ENCODE data around the gene IL22.
A peak's percentile ranks its signal among the peaks of the same experiment; 100 is the strongest.
"Not testable (repeated sequence)": the region's sequence is repeated elsewhere in the genome, so short reads cannot be mapped to it uniquely, and the experiment has no call there.

IL22 gene

DNA sequence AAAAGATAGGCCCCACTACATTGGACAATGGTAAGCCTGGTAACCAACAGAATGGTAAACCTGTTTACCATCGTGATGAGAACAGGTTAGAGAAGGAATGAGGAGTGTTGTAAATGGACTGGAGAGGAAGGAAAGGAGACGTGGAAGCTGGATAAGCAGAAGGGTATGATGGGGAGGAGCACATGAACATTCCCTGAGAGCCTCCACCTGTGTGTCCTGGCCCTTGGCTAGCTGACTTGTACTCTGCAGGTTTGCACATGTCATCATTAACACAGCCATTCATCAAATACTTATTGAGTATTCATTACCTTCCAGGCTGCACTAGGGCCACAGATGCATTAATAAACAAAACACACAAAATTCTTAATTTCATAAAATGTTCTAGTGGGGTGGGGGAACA, 23.4 kb downstream of the IL22 start:
- no peak for DNase-seq (ENCODE audit: low read depth)

DNA sequence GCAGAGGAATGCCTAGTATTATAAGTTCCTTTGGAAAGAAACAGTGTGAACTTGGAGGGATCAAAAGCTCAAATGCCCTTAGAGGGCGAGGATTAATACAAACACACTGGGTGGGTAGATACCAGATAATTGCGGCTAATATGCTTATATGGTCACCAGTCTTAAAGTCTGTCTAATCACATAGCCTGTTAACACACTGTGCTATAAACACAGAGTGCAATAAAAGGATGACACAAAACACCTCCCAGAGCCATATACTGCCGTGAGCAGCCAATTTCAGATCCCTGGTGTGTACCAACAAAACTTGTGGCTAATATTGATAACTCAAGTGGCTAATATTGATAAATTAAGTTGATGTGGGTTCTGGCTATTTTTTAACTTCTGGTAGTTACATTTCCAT, 26.0 kb downstream of the IL22 start:
- DNase-seq (ENCODE audit: low read depth) = no peak

- DNase-seq (ENCODE audit: low read depth) = no peak
These were observed 27.6 kb downstream of the IL22 start, which contains the start of gene IL26 for GRCh38 chr12:68225576-68226476. Gene IL26, minus strand, starts transcription at chr12:68225810. Its CDS starts 54 bp downstream, at chr12:68225756.

- peak; percentile 86 for DNase-seq (ENCODE audit: low read depth)
These were observed 28.7 kb downstream of the IL22 start for GRCh38 chr12:68224613-68225285.

DNA sequence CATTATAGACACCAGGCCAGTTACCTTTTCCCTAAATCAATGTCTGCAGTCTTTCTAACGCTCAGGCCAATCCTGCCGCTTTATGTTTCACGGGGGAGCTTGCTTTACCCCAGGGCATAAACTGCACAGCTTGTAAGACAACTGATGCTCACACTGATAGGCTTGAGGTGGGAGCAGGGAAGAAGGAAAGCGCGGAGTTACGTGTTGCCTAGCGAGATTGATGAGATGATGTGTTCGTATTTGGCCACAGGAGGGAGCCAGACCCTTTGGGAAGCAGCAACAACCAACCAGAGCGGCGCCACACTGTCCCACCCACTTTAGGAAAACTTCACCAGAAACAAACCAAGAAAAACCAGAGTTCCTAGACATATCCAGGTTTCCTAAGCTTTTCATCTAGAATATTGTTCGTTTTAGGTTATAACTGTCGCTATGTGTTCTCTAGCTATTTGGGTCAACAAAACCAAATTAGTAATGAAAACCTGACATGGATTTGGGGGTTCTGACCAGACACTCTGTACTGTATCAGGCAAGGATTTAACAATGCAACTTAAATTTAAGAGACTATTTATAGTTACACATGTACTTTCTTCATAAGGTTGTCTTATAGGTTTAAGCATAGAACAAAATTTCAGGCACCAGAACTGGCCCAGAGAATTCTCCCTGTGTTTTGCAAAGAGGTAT, 30.2 kb downstream of the IL22 start:
- DNase-seq (ENCODE audit: low read depth) = peak; percentile 87

- no peak for DNase-seq (ENCODE audit: low read depth)
These were observed 31.1 kb downstream of the IL22 start for GRCh38 chr12:68222326-68222725.

DNA sequence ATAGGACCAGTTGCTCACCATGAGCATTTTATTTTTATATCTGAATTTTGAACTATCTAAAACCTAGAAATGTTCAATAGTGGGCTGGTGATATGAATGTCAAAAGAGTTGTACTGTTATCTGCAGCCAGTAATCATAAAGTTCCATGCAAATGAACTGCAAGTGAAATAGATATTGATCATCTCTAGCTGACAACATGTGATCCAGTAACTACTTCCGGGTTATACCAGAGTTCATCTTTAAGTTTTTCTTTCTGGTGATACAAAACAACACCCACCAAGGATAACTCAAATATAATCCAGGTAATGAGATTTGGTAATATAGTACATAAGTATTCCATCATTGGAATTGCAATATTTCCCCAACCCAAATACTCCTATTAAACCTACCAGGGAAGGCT, 31.9 kb downstream of the IL22 start:
- DNase-seq (ENCODE audit: low read depth) = no peak

DNA sequence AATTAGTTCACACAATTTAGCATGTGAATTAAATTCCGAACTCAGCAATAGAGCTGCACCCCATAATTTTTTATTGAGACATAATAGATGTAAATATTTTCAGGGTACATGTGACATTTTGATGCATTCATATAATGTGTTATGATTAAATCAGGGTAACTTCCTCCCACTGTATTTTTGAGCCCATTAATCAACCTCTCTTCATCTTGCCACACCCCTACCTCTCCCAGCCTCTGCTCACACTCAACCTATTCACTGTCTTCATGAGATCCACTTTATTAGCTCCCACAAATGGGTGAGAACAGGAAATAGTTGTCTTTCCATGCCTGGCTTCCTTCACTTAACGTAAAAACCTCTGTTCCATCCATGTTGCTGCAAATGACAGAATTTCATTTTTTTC, 42.5 kb downstream of the IL22 start:
- no peak for DNase-seq (ENCODE audit: low read depth)

DNA sequence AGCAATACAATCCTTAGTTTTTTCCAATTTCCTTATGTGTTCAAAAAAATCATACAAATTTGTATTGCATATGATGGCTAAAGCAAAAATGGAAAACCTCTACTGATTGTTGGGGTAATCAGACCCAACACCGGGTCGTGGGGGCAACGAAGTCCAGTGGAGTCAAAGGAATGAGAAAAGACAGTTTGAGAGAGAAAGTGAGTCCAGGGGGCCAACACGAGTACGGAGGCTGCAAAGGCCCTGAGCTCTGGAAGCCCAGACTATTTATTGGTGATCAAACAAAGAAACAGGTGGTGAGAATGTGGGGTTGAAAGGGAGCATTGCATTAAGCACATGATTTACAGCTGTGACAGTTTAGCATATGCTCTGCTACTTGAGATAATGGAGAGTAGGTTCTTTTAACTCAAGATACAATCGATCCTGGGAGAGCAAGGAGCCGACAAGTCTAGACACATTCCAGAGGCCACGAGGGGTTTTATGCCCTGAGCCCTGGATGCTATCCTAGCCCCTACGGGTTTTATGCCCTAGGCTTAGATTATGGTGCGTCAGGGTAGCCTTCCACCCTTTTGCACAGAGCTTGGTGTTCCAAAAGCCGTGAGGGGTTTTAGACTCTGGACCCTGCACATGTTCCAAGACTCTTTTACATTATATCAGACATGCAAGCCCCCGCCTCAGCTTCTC, 44.2 kb downstream of the IL22 start:
- DNase-seq (ENCODE audit: low read depth) = not testable (repeated sequence)

DNA sequence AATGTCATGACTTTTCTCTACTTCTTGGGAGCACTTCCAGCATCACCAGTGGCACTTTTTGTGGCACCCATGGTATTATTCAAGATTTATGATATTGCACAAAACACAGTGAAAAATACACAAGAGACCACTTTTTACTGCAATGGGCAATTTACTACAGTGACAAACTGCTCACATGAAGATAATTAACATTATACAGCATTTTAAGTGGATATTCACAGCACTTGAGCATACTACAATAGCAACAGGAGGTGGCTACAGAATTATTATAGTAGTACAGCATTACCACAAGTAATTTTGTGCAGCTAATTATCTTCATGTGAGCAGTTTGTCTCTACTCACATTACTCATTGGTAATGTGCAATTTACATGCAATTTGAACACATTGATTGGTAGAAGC, 46.1 kb downstream of the IL22 start:
- DNase-seq (ENCODE audit: low read depth) = no peak

GRCh38 chr12:68206446-68206845, 47.0 kb downstream of the IL22 start:
- DNase-seq (ENCODE audit: low read depth) = no peak

DNA sequence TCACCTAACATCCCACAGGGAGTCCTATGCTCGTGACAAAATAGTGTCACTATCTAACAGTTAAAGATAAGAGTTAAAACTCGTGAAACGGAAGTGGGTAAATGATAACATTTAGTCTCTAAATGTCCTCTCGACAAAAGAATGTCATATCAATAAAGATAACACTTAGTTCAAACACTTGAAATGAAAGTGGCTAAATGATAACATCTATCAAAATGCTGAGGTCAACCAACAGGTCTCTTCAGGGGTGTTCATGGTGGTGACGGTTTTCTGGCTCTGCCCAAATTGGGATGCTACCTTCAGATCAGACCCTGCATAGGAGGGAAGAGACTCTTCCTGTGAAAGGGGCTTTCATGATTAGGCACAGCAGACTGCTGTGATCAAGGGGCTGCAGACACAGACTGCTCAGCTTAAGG, 49.9 kb downstream of the IL22 start:
- no peak for DNase-seq (ENCODE audit: low read depth)

- DNase-seq (ENCODE audit: low read depth) = peak; percentile 73
These were observed 52.5 kb downstream of the IL22 start for GRCh38 chr12:68200854-68201253.

DNA sequence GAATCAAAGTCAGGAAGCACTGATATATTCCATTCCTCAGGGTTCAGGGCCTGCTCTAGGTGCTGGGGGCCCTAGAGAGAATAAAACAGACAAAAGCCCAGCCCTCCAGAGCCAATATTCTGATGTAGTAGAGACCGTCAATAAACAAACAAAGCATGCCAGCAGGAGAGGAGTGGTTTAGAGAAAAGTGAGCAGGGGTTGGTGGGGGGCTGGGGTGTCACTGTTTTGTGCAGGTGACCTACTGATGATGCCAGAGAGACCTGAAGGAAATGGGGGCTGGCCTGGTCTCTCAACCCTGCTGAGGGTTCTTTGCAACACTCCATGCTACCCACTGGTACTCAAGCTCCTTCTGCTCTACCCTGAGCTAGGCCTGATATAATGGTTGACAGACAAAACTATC, 54.3 kb downstream of the IL22 start:
- DNase-seq (ENCODE audit: low read depth) = no peak

GRCh38 chr12:68198507-68199086, 54.8 kb downstream of the IL22 start:
- DNase-seq (ENCODE audit: low read depth) = no peak

Measured in EH (cell line).